ENCODE measurements around the gene PXMP2. TPM values are rescaled to one million over a fixed set of nuclear protein-coding genes. Genes with fewer than 3 reads are reported as not detected.

PXMP2 gene
- total RNA-seq, 1 experiment from 2014 or later, result 17.8 TPM

GRCh38 chr12:132736378-132736777 is 49.0 kb downstream of the PXMP2 start:
- Histone ChIP-seq H3K56ac (ENCODE audit: insufficient read length, low read depth, low read length) (no peak overlapping the region), H3K4me1 (ENCODE audit: insufficient read depth, low read length) (no peaks in the 10 kb centered on the region), H3K18ac (ENCODE audit: insufficient read length, low read depth, low read length) (no peak overlapping the region), H2BK15ac (ENCODE audit: low read depth, low read length) (no peak overlapping the region), H3K27ac (ENCODE audit: insufficient read length, low read depth, low read length) (no peak overlapping the region), H2BK5ac (ENCODE audit: insufficient read length, low read length) (no peak overlapping the region), H2BK12ac (ENCODE audit: insufficient read length, low read depth, low read length) (no peak overlapping the region), H4K91ac (ENCODE audit: insufficient read length, low read depth, low read length) (no peak overlapping the region), H3K4me2 (ENCODE audit: insufficient read depth, insufficient read length, low read length) (no peak overlapping the region), H3K79me1 (ENCODE audit: insufficient read depth, low read depth, low read length, poor library complexity, severe bottlenecking) (no peaks in the 10 kb centered on the region), H3K9me3 (ENCODE audit: control insufficient read depth, low read depth, low read length) (no peaks in the 10 kb centered on the region), H2AFZ (ENCODE audit: low read length) (no peak overlapping the region), H3K79me2 (ENCODE audit: insufficient read depth, low read length) (no peaks in the 10 kb centered on the region), H2BK120ac (ENCODE audit: low read depth, low read length, poor library complexity, severe bottlenecking) (no peak overlapping the region), H3K4ac (ENCODE audit: low read depth, low read length) (no peak overlapping the region), H3K9ac (ENCODE audit: extremely low read depth, insufficient read length, low read length) (no peak overlapping the region), H3K23me2 (ENCODE audit: insufficient read length, low read depth, low read length, poor library complexity, severe bottlenecking) (no peaks in the 10 kb centered on the region), H4K20me1 (ENCODE audit: control insufficient read depth, insufficient read depth, insufficient read length) (no peaks in the 10 kb centered on the region), H3T11ph (ENCODE audit: low read length) (no peak overlapping the region), H3K14ac (ENCODE audit: insufficient read depth, low read length) (no peak overlapping the region), H2AK5ac (ENCODE audit: insufficient read length, low read length) (no peak overlapping the region), H4K8ac (replicated peaks; ENCODE audit: insufficient read length, low read depth, low read length) (no peak overlapping the region), H2BK20ac (ENCODE audit: low read depth, low read length, poor library complexity, severe bottlenecking) (no peak overlapping the region), H3K23ac (ENCODE audit: insufficient read length, low read depth, low read length) (no peak overlapping the region), H4K5ac (ENCODE audit: insufficient read length, low read depth, low read length) (no peak overlapping the region), H3K27me3 (ENCODE audit: insufficient read depth, low read length) (no peaks in the 10 kb centered on the region)
- Mint-ChIP-seq H3K27ac (peak overlapping the region in 1 of 3 experiments; percentile 73; a peak in 2 of 7 replicates), H3K36me3 (ENCODE audit: insufficient read depth in 1 of 3, low read depth in 3 of 3) (peaks cover 71 to 96% (median 93%) of the 10 kb centered on the region in 3 experiments), H3K4me3 (no peak overlapping the region), H3K27me3 (ENCODE audit: low read depth) (no peaks in the 10 kb centered on the region), H3K4me1 (no peaks in the 10 kb centered on the region), H3K9me3 (no peaks in the 10 kb centered on the region)
- TF ChIP-seq, protein P1, sequence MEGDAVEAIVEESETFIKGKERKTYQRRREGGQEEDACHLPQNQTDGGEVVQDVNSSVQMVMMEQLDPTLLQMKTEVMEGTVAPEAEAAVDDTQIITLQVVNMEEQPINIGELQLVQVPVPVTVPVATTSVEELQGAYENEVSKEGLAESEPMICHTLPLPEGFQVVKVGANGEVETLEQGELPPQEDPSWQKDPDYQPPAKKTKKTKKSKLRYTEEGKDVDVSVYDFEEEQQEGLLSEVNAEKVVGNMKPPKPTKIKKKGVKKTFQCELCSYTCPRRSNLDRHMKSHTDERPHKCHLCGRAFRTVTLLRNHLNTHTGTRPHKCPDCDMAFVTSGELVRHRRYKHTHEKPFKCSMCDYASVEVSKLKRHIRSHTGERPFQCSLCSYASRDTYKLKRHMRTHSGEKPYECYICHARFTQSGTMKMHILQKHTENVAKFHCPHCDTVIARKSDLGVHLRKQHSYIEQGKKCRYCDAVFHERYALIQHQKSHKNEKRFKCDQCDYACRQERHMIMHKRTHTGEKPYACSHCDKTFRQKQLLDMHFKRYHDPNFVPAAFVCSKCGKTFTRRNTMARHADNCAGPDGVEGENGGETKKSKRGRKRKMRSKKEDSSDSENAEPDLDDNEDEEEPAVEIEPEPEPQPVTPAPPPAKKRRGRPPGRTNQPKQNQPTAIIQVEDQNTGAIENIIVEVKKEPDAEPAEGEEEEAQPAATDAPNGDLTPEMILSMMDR (conservative IDR thresholded peaks at IDR 0.05), result no peak
- no CpG with 5 or more reads among the region's 12 CpGs for WGBS (ENCODE audit: extremely low coverage, insufficient read length, low lambda C conversion rate)
- DNase-seq, result no peak

Measured in H9 (cell line).